Epidermal melanocyte (primary cell): ENCODE measurements around the gene ZNF69.
"Not testable (repeated sequence)": the region's sequence is repeated elsewhere in the genome, so short reads cannot be mapped to it uniquely, and the experiment has no call there.

ENCODE experiments used
- DNase-seq: peaks from one replicate; pipeline ENCODE4 v3.0.0; 2011; ENCODE audit warnings: low spot score; ENCODE audit not compliant: insufficient read length

Gene ZNF69

GRCh38 chr19:11887611-11888531 is at the start of gene ZNF69:
ZNF69 (plus strand) TSS chr19:11887782; CDS start chr19:11887924, 142 bp downstream.
- DNase-seq: peak; percentile 55

- DNase-seq: no peak
Measured at GRCh38 chr19:11843722-11844121, 43.9 kb upstream of the ZNF69 start.

- not testable (repeated sequence) for DNase-seq
Measured at GRCh38 chr19:11847615-11848014, 40.0 kb upstream of the ZNF69 start.

GRCh38 chr19:11848200-11848593 is 39.4 kb upstream of the ZNF69 start:
- no peak for DNase-seq

GRCh38 chr19:11848594-11849469 is 38.8 kb upstream of the ZNF69 start, which contains the start of gene ZNF439:
ZNF439 (plus strand) TSS chr19:11848726; CDS start chr19:11848868, 142 bp downstream.
- peak; percentile 80 for DNase-seq

- not testable (repeated sequence) for DNase-seq
Measured at GRCh38 chr19:11850289-11850688, 37.3 kb upstream of the ZNF69 start.

GRCh38 chr19:11853358-11853757 is 34.2 kb upstream of the ZNF69 start:
- DNase-seq: no peak

- DNase-seq: no peak
Measured at GRCh38 chr19:11856596-11857250, 30.9 kb upstream of the ZNF69 start.

GRCh38 chr19:11860721-11861120 is 26.9 kb upstream of the ZNF69 start:
- DNase-seq: no peak

- DNase-seq: no peak
Measured at GRCh38 chr19:11861301-11861700, 26.3 kb upstream of the ZNF69 start.

GRCh38 chr19:11867766-11868165 is 19.8 kb upstream of the ZNF69 start:
- DNase-seq: not testable (repeated sequence)

GRCh38 chr19:11868188-11868587 is 19.4 kb upstream of the ZNF69 start:
- no peak for DNase-seq

- DNase-seq: no peak
Measured at GRCh38 chr19:11872624-11873023, 15.0 kb upstream of the ZNF69 start.

GRCh38 chr19:11873762-11874161 is 13.8 kb upstream of the ZNF69 start:
- no peak for DNase-seq

GRCh38 chr19:11879687-11880266 is 7.8 kb upstream of the ZNF69 start:
- not testable (repeated sequence) for DNase-seq

GRCh38 chr19:11880598-11880997 is 7.0 kb upstream of the ZNF69 start:
- DNase-seq: no peak

- peak; percentile 68 for DNase-seq
Measured at GRCh38 chr19:11881151-11881800, 6.3 kb upstream of the ZNF69 start.

- DNase-seq: no peak
Measured at GRCh38 chr19:11882606-11883005, 5.0 kb upstream of the ZNF69 start.

GRCh38 chr19:11887234-11887610 is 360 bp upstream of the ZNF69 start:
- DNase-seq: no peak

GRCh38 chr19:11889901-11890300 is 2.3 kb downstream of the ZNF69 start:
- DNase-seq: not testable (repeated sequence)

- no peak for DNase-seq
Measured at GRCh38 chr19:11890634-11891033, 3.1 kb downstream of the ZNF69 start.
